H1 (cell line): ENCODE results near the gene BMI1. TPM values are rescaled to one million over a fixed set of nuclear protein-coding genes. Genes with fewer than 3 reads are reported as not detected.

ENCODE experiments used
- CTCF ChIA-PET: fragments of 300-600 bp; sonication (Branson Sonifier 250); formaldehyde crosslinking; loops from one replicate; lab custom pipeline; 2021; ENCODE audit not compliant: partially characterized antibody; lab: Charles Lee
- POLR2A ChIA-PET: fragments of 300-600 bp; sonication (Branson Sonifier 250); formaldehyde crosslinking; loops from one replicate; lab custom pipeline; 2021; ENCODE audit warnings: inconsistent platforms; ENCODE audit not compliant: partially characterized antibody; lab: Charles Lee
- DNase-seq, 2 experiments: peaks; one replicate each; pipeline versions ENCODE4 v3.0.0 to v3.0.0-alpha.2; 2010 to 2022; ENCODE audit warnings: low spot score in 2 of 2, low read depth in 1 of 2, mixed read lengths in 1 of 2
- FAIRE-seq: peaks from 2 replicates; lab custom pipeline; 2011; peaks lifted over from hg19 to GRCh38; lab: Jason Lieb, UNC
- H2AFZ ChIP-seq: 2 replicates; pipeline ENCODE4 v1.8.1; 2012; ENCODE audit warnings: low read length, inconsistent platforms
- H2AK5ac ChIP-seq: 2 replicates; pipeline ENCODE4 v1.6.1; 2013; ENCODE audit warnings: low read depth, low read length
- H2BK120ac ChIP-seq: replicated peaks from 2 replicates; pipeline ENCODE3; 2013; ENCODE audit warnings: low read depth, low read length, inconsistent platforms
- H2BK12ac ChIP-seq: 2 replicates; pipeline ENCODE4 v1.6.1; 2013; ENCODE audit warnings: low read depth, low read length
- H2BK15ac ChIP-seq: 2 replicates; pipeline ENCODE4 v1.6.1; 2013; ENCODE audit warnings: low read length
- H2BK20ac ChIP-seq: 2 replicates; pipeline ENCODE4 v1.6.1; 2013; ENCODE audit warnings: low read length
- H2BK5ac ChIP-seq: 2 replicates; pipeline ENCODE4 v1.6.1; 2013; ENCODE audit warnings: low read depth, low read length
- H3K14ac ChIP-seq: 2 replicates; pipeline ENCODE4 v1.6.1; 2013; ENCODE audit warnings: inconsistent platforms; ENCODE audit not compliant: insufficient read length
- H3K18ac ChIP-seq: 2 replicates; pipeline ENCODE4 v1.6.1; 2013; ENCODE audit warnings: low read length; ENCODE audit errors: extremely low read depth
- H3K23ac ChIP-seq: 2 replicates; pipeline ENCODE4 v1.6.1; 2013; ENCODE audit warnings: inconsistent platforms; ENCODE audit not compliant: insufficient read length
- H3K23me2 ChIP-seq: 2 replicates; pipeline ENCODE4 v1.6.1; 2013; ENCODE audit warnings: low read depth, low read length
- H3K27ac ChIP-seq: 2 replicates; pipeline ENCODE4 v1.6.1; 2011; ENCODE audit warnings: low read depth, low read length, inconsistent platforms
- H3K27me3 ChIP-seq, 4 experiments: replicated peaks in 1 of 4; 1 replicate in 1 of 4; 2 replicates in 3 of 4; pipeline versions ENCODE4 v1.6.1 to v1.8.1; 2011 to 2013; ENCODE audit warnings: low read length in 3 of 4, mild to moderate bottlenecking in 3 of 4, inconsistent platforms in 2 of 4, mixed read lengths in 2 of 4, moderate library complexity in 1 of 4; ENCODE audit not compliant: control insufficient read depth in 3 of 4, insufficient read depth in 3 of 4; ENCODE audit errors: extremely low read depth in 1 of 4
- H3K36me3 ChIP-seq, 4 experiments: 2 replicates each; pipeline versions ENCODE4 v1.6.1 to v1.8.1; 2011 to 2013; ENCODE audit warnings: mild to moderate bottlenecking in 4 of 4, low read length in 3 of 4, moderate library complexity in 2 of 4, control low read depth in 1 of 4, inconsistent platforms in 1 of 4; ENCODE audit not compliant: insufficient read depth in 4 of 4, control insufficient read depth in 2 of 4
- H3K4ac ChIP-seq: replicated peaks from 2 replicates; pipeline ENCODE3; 2013; ENCODE audit warnings: low read length, low read depth, mixed read lengths, inconsistent platforms; ENCODE audit not compliant: insufficient read length
- H3K4me1 ChIP-seq, 4 experiments: replicated peaks in 1 of 4; 1 replicate in 1 of 4; 2 replicates in 3 of 4; pipeline versions ENCODE4 v1.6.1 to v1.8.1; 2011 to 2013; ENCODE audit warnings: low read length in 3 of 4, inconsistent platforms in 2 of 4, mixed read lengths in 1 of 4; ENCODE audit not compliant: insufficient read depth in 4 of 4, control insufficient read depth in 3 of 4
- H3K4me2 ChIP-seq, 2 experiments: 2 replicates each; pipeline versions ENCODE4 v1.6.1 to v1.8.1; 2011 to 2013; ENCODE audit warnings: low read depth in 2 of 2, low read length in 2 of 2, control low read depth in 1 of 2, inconsistent platforms in 1 of 2, mild to moderate bottlenecking in 1 of 2; ENCODE audit not compliant: insufficient read depth in 1 of 2
- H3K4me3 ChIP-seq, 4 experiments: fragments of 200-600, 300-600 bp in 1 of 4; sonication (generic), shearing (Covaris generic), sonication (Bioruptor Twin) in 1 of 4; 2 replicates each; pipeline versions ENCODE4 v1.5.1 to v1.8.1; 2011 to 2016; ENCODE audit warnings: low read length in 4 of 4, low read depth in 3 of 4, control low read depth in 2 of 4, inconsistent platforms in 2 of 4, mild to moderate bottlenecking in 2 of 4, mixed read lengths in 1 of 4, moderate library complexity in 1 of 4; ENCODE audit not compliant: insufficient read depth in 2 of 4; ENCODE audit errors: extremely low read depth in 1 of 4
- H3K56ac ChIP-seq: replicated peaks from 2 replicates; pipeline ENCODE3; 2013; ENCODE audit warnings: low read depth, mild to moderate bottlenecking, mixed read lengths, low read length, inconsistent platforms; ENCODE audit not compliant: insufficient read length
- H3K79me1 ChIP-seq: 2 replicates; pipeline ENCODE4 v1.6.1; 2013; ENCODE audit warnings: low read depth, low read length, control low read depth
- H3K79me2 ChIP-seq, 2 experiments: 2 replicates each; pipeline versions ENCODE4 v1.6.1 to v1.8.1; 2012 to 2013; ENCODE audit warnings: low read length in 2 of 2, mild to moderate bottlenecking in 2 of 2, inconsistent platforms in 1 of 2; ENCODE audit not compliant: insufficient read depth in 2 of 2, control insufficient read depth in 1 of 2
- H3K9ac ChIP-seq, 4 experiments: replicated peaks in 1 of 4; 1 replicate in 1 of 4; 2 replicates in 3 of 4; pipeline versions ENCODE4 v1.6.1 to v1.8.1; 2011 to 2013; ENCODE audit warnings: low read depth in 3 of 4, low read length in 3 of 4, control low read depth in 2 of 4, mild to moderate bottlenecking in 2 of 4, moderate library complexity in 2 of 4, inconsistent platforms in 1 of 4; ENCODE audit errors: extremely low read depth in 1 of 4
- H3K9me3 ChIP-seq, 2 experiments: 2 replicates each; pipeline versions ENCODE4 v1.6.1 to v1.8.1; 2012 to 2013; ENCODE audit warnings: mild to moderate bottlenecking in 2 of 2, moderate library complexity in 2 of 2, control low read depth in 1 of 2, inconsistent platforms in 1 of 2, low read depth in 1 of 2, low read length in 1 of 2, mixed read lengths in 1 of 2; ENCODE audit not compliant: insufficient read depth in 2 of 2
- H4K20me1 ChIP-seq, 2 experiments: replicated peaks in 1 of 2; 2 replicates each; pipeline versions ENCODE3 to v1.8.1; 2011 to 2013; ENCODE audit warnings: inconsistent platforms in 2 of 2, low read length in 2 of 2, mild to moderate bottlenecking in 1 of 2; ENCODE audit not compliant: insufficient read depth in 2 of 2, control insufficient read depth in 1 of 2
- H4K5ac ChIP-seq: 2 replicates; pipeline ENCODE4 v1.6.1; 2013; ENCODE audit warnings: low read length, low read depth, mixed read lengths, inconsistent platforms; ENCODE audit not compliant: insufficient read length
- H4K8ac ChIP-seq: 2 replicates; pipeline ENCODE4 v1.8.0; 2013; ENCODE audit warnings: mild to moderate bottlenecking, moderate library complexity, low read length, inconsistent platforms; ENCODE audit not compliant: insufficient read depth; ENCODE audit errors: extremely low read depth
- H4K91ac ChIP-seq: replicated peaks from 2 replicates; pipeline ENCODE3; 2013; ENCODE audit warnings: low read length, mixed read lengths, inconsistent platforms; ENCODE audit not compliant: insufficient read length
- ZNF274 ChIP-seq: IDR thresholded peaks from 2 replicates; pipeline ENCODE4 v1.7.0; 2012; ENCODE audit warnings: low read length, borderline replicate concordance; ENCODE audit errors: extremely low read depth
- WGBS, 2 experiments: shearing (Covaris generic) in 1 of 2; methylation state at CpG; one replicate each; pipeline versions ENCODE4 v1.1.6 to v1.1.7; 2013 to 2015; ENCODE audit warnings: low lambda C conversion rate in 2 of 2, mixed read lengths in 2 of 2, inconsistent platforms in 1 of 2, low coverage in 1 of 2, missing lambda C conversion rate in 1 of 2; ENCODE audit not compliant: insufficient replicate concordance in 2 of 2, insufficient coverage in 1 of 2, insufficient read length in 1 of 2; ENCODE audit errors: extremely low coverage in 1 of 2, missing lambda C conversion rate in 1 of 2; 5-methylcytosine and 5-hydroxymethylcytosine counted together
- polyA plus RNA-seq, 7 experiments: library from polyadenylated mRNA; depleted of rRNA in 3 of 7; stranded (reverse) in 5 of 7; unstranded in 2 of 7; fragments of >200 nt in 5 of 7; fragments of 200-250 nt in 2 of 7; gene quantifications; 1 replicate in 5 of 7; 2 replicates in 1 of 7; 4 replicates in 1 of 7; pipeline versions ENCODE4 v1.2.1 to v1.2.3, GENCODE V29; 2011 to 2013; ENCODE audit warnings: missing spikeins in 2 of 7, mixed read lengths in 2 of 7
- total RNA-seq: library from RNA; stranded (reverse); fragmentation: NEBNext Ultra II Directional; extraction: Animal tissue kit (Norgen Biotek cat#: 25700); gene quantifications from 2 replicates; pipeline ENCODE4 v1.2.1, GENCODE V29; 2021

The BMI1 gene
- total and polyA plus RNA-seq, 2 of the 8 experiments (the other 6 are each of a cell fraction or from before 2014, with no cell fraction given), result 2.8 to 10.7 TPM

GRCh38 chr10:22368981-22369380 is 48.1 kb downstream of the BMI1 start:
- H2BK5ac ChIP-seq, result no peak overlapping the region
- ChIA-PET POLR2A (no interaction called here), CTCF (no interaction called here)
- WGBS, 2 experiments, result 43% methylated on average over 2 of the region's 2 CpGs; no CpG with 5 or more reads in 1 of the 2 experiments
- DNase-seq (no peak), FAIRE-seq (no peak)
- no peaks in the 10 kb centered on the region for H3K79me1 ChIP-seq
- H2BK15ac ChIP-seq, result no peak overlapping the region
- TF ChIP-seq ZNF274, result no peak
- H3K14ac ChIP-seq, result no peak overlapping the region
- H2BK20ac ChIP-seq, result no peak overlapping the region
- no peak overlapping the region for H2BK12ac ChIP-seq
- no peak overlapping the region for H3K4me2 ChIP-seq
- no peak overlapping the region for H3K4me3 ChIP-seq
- no peak overlapping the region for H2BK120ac ChIP-seq
- no peak overlapping the region for H3K4ac ChIP-seq
- no peak overlapping the region for H4K91ac ChIP-seq
- no peak overlapping the region for H4K8ac ChIP-seq
- H3K23ac ChIP-seq, result no peak overlapping the region
- no peak overlapping the region for H3K27ac ChIP-seq
- H4K20me1 ChIP-seq, result peaks cover 0 to 1% of the 10 kb centered on the region in 2 experiments
- H3K9ac ChIP-seq, result no peak overlapping the region
- H3K27me3 ChIP-seq, result no peaks in the 10 kb centered on the region
- no peaks in the 10 kb centered on the region for H3K36me3 ChIP-seq
- no peak overlapping the region for H4K5ac ChIP-seq
- H2AK5ac ChIP-seq, result no peak overlapping the region
- H3K4me1 ChIP-seq, result no peaks in the 10 kb centered on the region
- no peaks in the 10 kb centered on the region for H3K9me3 ChIP-seq
- no peak overlapping the region for H3K56ac ChIP-seq
- no peaks in the 10 kb centered on the region for H3K23me2 ChIP-seq
- no peaks in the 10 kb centered on the region for H3K79me2 ChIP-seq
- H3K18ac ChIP-seq, result no peak overlapping the region
- no peak overlapping the region for H2AFZ ChIP-seq
